ENCODE measurements around the gene DUSP22. TPM values are rescaled to one million over a fixed set of nuclear protein-coding genes. Genes with fewer than 3 reads are reported as not detected.

DUSP22 gene
- polyA plus RNA-seq, 2 of the 4 experiments (the other 2 are of a cell fraction): 6.2 to 11.3 TPM

DNA sequence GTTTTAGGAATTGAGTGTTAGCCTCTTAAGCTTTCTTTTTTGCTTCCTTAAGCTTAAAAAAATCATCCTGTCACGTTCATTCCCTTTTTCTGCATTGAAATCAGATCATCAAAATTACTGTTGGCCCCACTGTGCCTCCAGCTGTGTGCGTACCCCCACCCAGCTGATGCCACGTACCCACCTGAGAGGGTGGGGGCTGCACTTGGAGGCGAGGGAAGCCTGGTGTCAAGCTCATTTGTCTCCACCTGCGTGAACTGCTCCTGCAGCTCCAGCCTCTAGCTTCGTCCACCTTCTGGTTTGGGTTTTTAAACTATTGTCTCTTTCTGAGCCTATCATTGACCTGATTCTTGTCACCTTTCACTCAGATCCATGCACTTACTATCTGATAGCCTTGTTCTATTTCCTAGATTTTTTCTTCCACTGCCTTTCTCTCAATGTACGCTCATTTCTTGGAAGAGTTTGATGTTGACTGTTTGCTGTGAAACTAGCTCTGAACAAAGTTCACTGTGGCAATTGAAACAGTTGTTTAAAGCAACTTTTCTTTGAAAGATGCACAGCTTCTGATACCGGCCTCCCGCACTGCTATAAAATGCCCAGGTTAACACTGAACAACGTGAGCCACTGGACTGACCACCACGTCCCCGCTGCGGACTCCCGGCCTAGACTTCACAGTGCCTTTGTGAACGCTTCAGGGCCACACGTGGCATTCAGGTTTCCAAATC, 69.3 kb downstream of the DUSP22 start:
- ATAC-seq: no peak
- DNase-seq (ENCODE audit: low read depth in 1 of 2, low spot score in 1 of 2): no peak
- 78% methylated on average over 16 of the region's 16 CpGs for WGBS (ENCODE audit: missing lambda C conversion rate)
- Histone ChIP-seq H3K4me1 (no peaks in the 10 kb centered on the region), H3K4me3 (no peak overlapping the region), H3K4me2 (no peak overlapping the region), H3K27ac (no peak overlapping the region), H3K9me3 (peaks cover 2% of the 10 kb centered on the region; the same call in 1 of the 3 replicates)
- TF ChIP-seq FOSB (CRISPR knock-in tag; IDR thresholded peaks at IDR 0.05): no peak
- no peak for TF ChIP-seq EP300 (IDR thresholded peaks at IDR 0.05)
- TF ChIP-seq RCOR1 (IDR thresholded peaks at IDR 0.05; ENCODE audit: low read depth, low read length): no peak
- TF ChIP-seq EHMT2 (IDR thresholded peaks at IDR 0.05; ENCODE audit: low read depth): no peak
- no peak for TF ChIP-seq ZC3H11A (IDR thresholded peaks at IDR 0.05)
- no peak for TF ChIP-seq FOXS1 (CRISPR knock-in tag; IDR thresholded peaks at IDR 0.05)
- no peak for TF ChIP-seq KDM1A (IDR thresholded peaks at IDR 0.05; ENCODE audit: low read depth)
- no peak for TF ChIP-seq JUN (IDR thresholded peaks at IDR 0.05)
- no peak for TF ChIP-seq MAFK (IDR thresholded peaks at IDR 0.05; ENCODE audit: partially characterized antibody)
- TF ChIP-seq BHLHE40 (IDR thresholded peaks at IDR 0.05; ENCODE audit: low read depth, low read length): no peak
- no peak for TF ChIP-seq TP53 (CRISPR knock-in tag; IDR thresholded peaks at IDR 0.05)
- no peak for TF ChIP-seq ZFP36 (IDR thresholded peaks at IDR 0.05; ENCODE audit: borderline replicate concordance, partially characterized antibody)
- TF ChIP-seq RNF2 (IDR thresholded peaks at IDR 0.05; ENCODE audit: borderline replicate concordance, low read depth): no peak
- TF ChIP-seq EHF (CRISPR knock-in tag; IDR thresholded peaks at IDR 0.05): no peak
- TF ChIP-seq, protein P1, sequence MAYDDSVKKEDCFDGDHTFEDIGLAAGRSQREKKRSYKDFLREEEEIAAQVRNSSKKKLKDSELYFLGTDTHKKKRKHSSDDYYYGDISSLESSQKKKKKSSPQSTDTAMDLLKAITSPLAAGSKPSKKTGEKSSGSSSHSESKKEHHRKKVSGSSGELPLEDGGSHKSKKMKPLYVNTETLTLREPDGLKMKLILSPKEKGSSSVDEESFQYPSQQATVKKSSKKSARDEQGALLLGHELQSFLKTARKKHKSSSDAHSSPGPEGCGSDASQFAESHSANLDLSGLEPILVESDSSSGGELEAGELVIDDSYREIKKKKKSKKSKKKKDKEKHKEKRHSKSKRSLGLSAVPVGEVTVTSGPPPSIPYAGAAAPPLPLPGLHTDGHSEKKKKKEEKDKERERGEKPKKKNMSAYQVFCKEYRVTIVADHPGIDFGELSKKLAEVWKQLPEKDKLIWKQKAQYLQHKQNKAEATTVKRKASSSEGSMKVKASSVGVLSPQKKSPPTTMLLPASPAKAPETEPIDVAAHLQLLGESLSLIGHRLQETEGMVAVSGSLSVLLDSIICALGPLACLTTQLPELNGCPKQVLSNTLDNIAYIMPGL (CRISPR knock-in tag; IDR thresholded peaks at IDR 0.05; ENCODE audit: borderline replicate concordance): no peak
- no peak for TF ChIP-seq CHD4 (IDR thresholded peaks at IDR 0.05; ENCODE audit: borderline replicate concordance)
- CTCF ChIA-PET: interaction anchor here (0.8 to 1.4 kb wide), 3 partner anchors 10 to 12 kb away, joined by 3 to 6 read pairs (median 3); no protein-coding TSS in a partner anchor
- no peak for FAIRE-seq
- POLR2A ChIA-PET: interaction anchor here (0.8 kb wide), 1 partner anchor 176 kb away, joined by 5 read pairs; no protein-coding TSS in a partner anchor

DNA sequence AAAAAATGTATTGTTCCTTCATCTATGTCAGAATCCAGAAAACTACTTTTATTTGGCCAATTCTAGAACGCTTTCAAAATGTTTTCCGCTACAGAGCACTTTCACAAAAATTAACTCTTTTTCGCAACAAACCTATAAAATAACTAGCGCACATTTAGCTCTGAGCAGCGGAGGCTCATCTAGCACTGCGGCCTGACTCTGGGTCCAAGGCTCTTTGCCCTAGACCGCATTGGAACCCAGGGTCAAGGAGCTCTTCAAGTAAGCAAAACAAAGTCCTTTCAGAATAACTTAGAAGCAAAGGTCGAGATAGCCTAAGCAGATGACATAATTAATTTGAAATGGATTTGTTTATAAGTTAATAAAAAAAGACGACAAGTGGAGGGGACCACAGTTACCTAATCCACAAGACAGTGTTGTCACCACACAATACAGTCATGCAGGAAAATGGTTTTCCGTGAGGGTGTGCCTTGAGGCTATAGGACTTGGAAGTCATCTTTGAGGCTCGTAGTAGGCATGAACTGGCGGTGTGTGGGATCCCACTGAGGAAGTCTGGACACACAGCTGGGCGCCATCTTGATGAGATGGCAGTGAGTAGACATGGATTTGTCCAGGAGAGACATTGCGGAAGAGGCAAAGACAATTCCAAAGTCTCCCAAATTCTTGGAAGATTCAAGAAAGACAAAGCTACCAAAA, 70.1 kb downstream of the DUSP22 start:
- Histone ChIP-seq H3K4me2 (no peak overlapping the region), H3K4me1 (no peaks in the 10 kb centered on the region), H3K27ac (no peak overlapping the region), H3K9me3 (peaks cover 2% of the 10 kb centered on the region; the same call in 1 of the 3 replicates), H3K4me3 (no peak overlapping the region)
- ChIA-PET POLR2A (interaction anchor here (0.8 kb wide), 1 partner anchor 177 kb away, joined by 5 read pairs; no protein-coding TSS in a partner anchor), CTCF (interaction anchor here (0.8 kb wide), 1 partner anchor 11 kb away, joined by 3 read pairs; no protein-coding TSS in a partner anchor)
- ATAC-seq (no peak), FAIRE-seq (no peak), DNase-seq (ENCODE audit: low read depth in 1 of 2, low spot score in 1 of 2) (no peak)
- TF ChIP-seq, protein P1 (CRISPR knock-in tag; IDR thresholded peaks at IDR 0.05; ENCODE audit: borderline replicate concordance): no peak
- TF ChIP-seq EHF (CRISPR knock-in tag; IDR thresholded peaks at IDR 0.05) (no peak), CHD2 (IDR thresholded peaks at IDR 0.05; ENCODE audit: low read length, partially characterized antibody) (no peak), POLR2A (IDR thresholded peaks at IDR 0.05; ENCODE audit: low read length) (no peak), RFX5 (IDR thresholded peaks at IDR 0.05) (no peak), CEBPB (IDR thresholded peaks at IDR 0.05) (no peak)
- WGBS (ENCODE audit: missing lambda C conversion rate): 70% methylated on average over 14 of the region's 14 CpGs
